ENCODE results near the gene NCLN. TPM values are rescaled to one million over a fixed set of nuclear protein-coding genes. Genes with fewer than 3 reads are reported as not detected.
A peak's percentile ranks its signal among the peaks of the same experiment; 100 is the strongest.

The NCLN gene
- total RNA-seq, 2 experiments from 2014 or later, result 49.6 to 51.9 TPM

GRCh38 chr19:3179739-3180293 is 5.9 kb upstream of the NCLN start:
- no peaks in the 10 kb centered on the region for H3K27me3 Mint-ChIP-seq
- H3K36me3 Mint-ChIP-seq (ENCODE audit: low read depth), result peaks cover 51% of the 10 kb centered on the region
- ChIA-PET POLR2A (interaction anchor here (1.0 to 2.3 kb wide), 2 partner anchors 9 to 144 kb away, joined by 3 to 6 read pairs; no protein-coding TSS in a partner anchor), CTCF (no interaction called here)
- peak overlapping the region; percentile 99 for H3K4me3 Mint-ChIP-seq
- no peak for TF ChIP-seq CTCF (IDR thresholded peaks at IDR 0.05)
- Histone ChIP-seq H3K4me1 (ENCODE audit: insufficient read depth, low read length) (peaks cover 59% of the 10 kb centered on the region), H3K27ac (ENCODE audit: low read depth in 1 of 2, low read length in 2 of 2) (peak overlapping the region; percentile 76 to 85), H3K4me3 (ENCODE audit: low read length) (peak overlapping the region; percentile 95), H3K36me3 (ENCODE audit: insufficient read depth, low read length) (peaks cover 33% of the 10 kb centered on the region), H3K9me3 (ENCODE audit: control insufficient read depth in 1 of 2, insufficient read depth in 1 of 2, low read length in 2 of 2) (no peaks in the 10 kb centered on the region), H3K27me3 (ENCODE audit: control insufficient read depth in 1 of 2, insufficient read depth in 2 of 2, low read length in 2 of 2) (no peaks in the 10 kb centered on the region)
- no peaks in the 10 kb centered on the region for H3K9me3 Mint-ChIP-seq
- intact Hi-C loops (cut with DNase I, micrococcal nuclease), result loop anchor here in 1 of 2 experiments (5.0 to 10.0 kb wide), 3 partner anchors 123 to 255 kb away; no protein-coding TSS in a partner anchor
- DNase-seq, result peak in 5 of 14 experiments; percentile 24 to 62 (median 48)
- ATAC-seq (ENCODE audit: poor library complexity), result no peak
- H3K4me1 Mint-ChIP-seq (ENCODE audit: low read depth), result peaks cover 51% of the 10 kb centered on the region
- peak overlapping the region; percentile 94 for H3K27ac Mint-ChIP-seq

GRCh38 chr19:3183721-3184641 is 1.7 kb upstream of the NCLN start:
- Mint-ChIP-seq H3K4me1 (ENCODE audit: low read depth) (peaks cover 61% of the 10 kb centered on the region), H3K27ac (peak overlapping the region; percentile 86), H3K4me3 (peak overlapping the region; percentile 93), H3K27me3 (no peaks in the 10 kb centered on the region), H3K36me3 (ENCODE audit: low read depth) (peaks cover 60% of the 10 kb centered on the region), H3K9me3 (no peaks in the 10 kb centered on the region)
- peaks cover 77% of the 10 kb centered on the region for H3K4me1 ChIP-seq (ENCODE audit: insufficient read depth, low read length)
- intact Hi-C loops (cut with DNase I, micrococcal nuclease), result loop anchor here in 1 of 2 experiments (5.0 to 10.0 kb wide), 2 partner anchors 127 to 251 kb away; no protein-coding TSS in a partner anchor
- peak overlapping the region; percentile 19 for H3K4me3 ChIP-seq (ENCODE audit: low read length)
- CTCF ChIA-PET, result interaction anchor here (1.3 to 1.7 kb wide), 3 partner anchors 20 to 55 kb away, joined by 3 to 5 read pairs (median 3); no protein-coding TSS in a partner anchor
- POLR2A ChIA-PET, result interaction anchor here (0.8 to 4.1 kb wide), 6 partner anchors 10 to 283 kb away, joined by 3 to 19 read pairs (median 6); partner anchors contain the start of gene ZNF57
- H3K36me3 ChIP-seq (ENCODE audit: insufficient read depth, low read length), result peaks cover 37% of the 10 kb centered on the region
- H3K27ac ChIP-seq (ENCODE audit: low read depth in 1 of 2, low read length in 2 of 2), result peak overlapping the region; percentile 24 to 54
- no peaks in the 10 kb centered on the region for H3K9me3 ChIP-seq (ENCODE audit: control insufficient read depth in 1 of 2, insufficient read depth in 1 of 2, low read length in 2 of 2)
- peak in 1 of 14 experiments; percentile 48 for DNase-seq
- TF ChIP-seq CTCF (IDR thresholded peaks at IDR 0.05), result no peak
- ATAC-seq (ENCODE audit: poor library complexity), result no peak
- H3K27me3 ChIP-seq (ENCODE audit: control insufficient read depth in 1 of 2, insufficient read depth in 2 of 2, low read length in 2 of 2), result no peaks in the 10 kb centered on the region

- peak overlapping the region; percentile 86 for H3K27ac Mint-ChIP-seq
- Histone ChIP-seq H3K36me3 (ENCODE audit: insufficient read depth, low read length) (peaks cover 37% of the 10 kb centered on the region), H3K9me3 (ENCODE audit: control insufficient read depth in 1 of 2, insufficient read depth in 1 of 2, low read length in 2 of 2) (no peaks in the 10 kb centered on the region), H3K4me1 (ENCODE audit: insufficient read depth, low read length) (peaks cover 87% of the 10 kb centered on the region), H3K4me3 (ENCODE audit: low read length) (peak overlapping the region; percentile 59), H3K27me3 (ENCODE audit: control insufficient read depth in 1 of 2, insufficient read depth in 2 of 2, low read length in 2 of 2) (no peaks in the 10 kb centered on the region), H3K27ac (ENCODE audit: low read depth in 1 of 2, low read length in 2 of 2) (peak overlapping the region; percentile 62)
- H3K9me3 Mint-ChIP-seq, result no peaks in the 10 kb centered on the region
- intact Hi-C loops (cut with DNase I, micrococcal nuclease), result loop anchor here (1.0 to 10.0 kb wide), 5 partner anchors 8 to 250 kb away; no protein-coding TSS in a partner anchor
- ChIA-PET CTCF (interaction anchor here (1.5 to 1.7 kb wide), 2 partner anchors 21 to 56 kb away, joined by 3 to 5 read pairs; no protein-coding TSS in a partner anchor), POLR2A (interaction anchor here (0.6 to 4.1 kb wide), 8 partner anchors 8 to 317 kb away, joined by 3 to 19 read pairs (median 3); no protein-coding TSS in a partner anchor)
- peak overlapping the region; percentile 93 for H3K4me3 Mint-ChIP-seq
- ATAC-seq (ENCODE audit: poor library complexity) (peak; percentile 49), DNase-seq (peak in 9 of 14 experiments; percentile 52 to 76 (median 64))
- TF ChIP-seq CTCF (IDR thresholded peaks at IDR 0.05), result no peak
- H3K36me3 Mint-ChIP-seq (ENCODE audit: low read depth), result peaks cover 55% of the 10 kb centered on the region
- H3K4me1 Mint-ChIP-seq (ENCODE audit: low read depth), result peaks cover 64% of the 10 kb centered on the region
- H3K27me3 Mint-ChIP-seq, result no peaks in the 10 kb centered on the region
These were observed 776 bp upstream of the NCLN start for GRCh38 chr19:3184847-3185460.

Data from CD4-positive, alpha-beta T cell (primary cell).